SK-N-SH treated with all-trans-retinoic acid at 6 μM for 48 hours (cell line): ENCODE results near the gene FAM136A.

Experiments used
- BACH2 ChIP-seq: fragments of 250-450 bp; sonication (Bioruptor Pico); IDR thresholded peaks from 2 replicates; pipeline ENCODE4 v1.9.0; 2021; ENCODE audit warnings: mild to moderate bottlenecking, borderline replicate concordance
- CSRNP3 ChIP-seq: fragments of 250-450 bp; sonication (Bioruptor Pico); IDR thresholded peaks from 2 replicates; pipeline ENCODE4 v1.5.1; 2021; ENCODE audit warnings: mild to moderate bottlenecking, moderate library complexity
- PATZ1 ChIP-seq: fragments of 250-450 bp; sonication (Bioruptor Pico); IDR thresholded peaks from 2 replicates; pipeline ENCODE4 v1.8.0; 2020; ENCODE audit warnings: mild to moderate bottlenecking, moderate library complexity, borderline replicate concordance
- POU6F1 ChIP-seq: fragments of 250-450 bp; sonication (Bioruptor Pico); IDR thresholded peaks from 2 replicates; pipeline ENCODE4 v1.8.0; 2021; ENCODE audit warnings: low read depth, mild to moderate bottlenecking, moderate library complexity, borderline replicate concordance
- SNAI2 ChIP-seq: fragments of 250-450 bp; sonication (Bioruptor Pico); IDR thresholded peaks from 2 replicates; pipeline ENCODE4 v1.5.0; 2020; ENCODE audit warnings: mild to moderate bottlenecking, moderate library complexity
- TOX ChIP-seq: fragments of 250-450 bp; sonication (Bioruptor Pico); IDR thresholded peaks from 2 replicates; pipeline ENCODE4 v1.8.0; 2021; ENCODE audit warnings: mild to moderate bottlenecking, moderate library complexity, borderline replicate concordance
- ZC3H10 ChIP-seq: fragments of 250-450 bp; sonication (Bioruptor Pico); IDR thresholded peaks from 2 replicates; pipeline ENCODE4 v1.5.1; 2021; ENCODE audit warnings: mild to moderate bottlenecking, moderate library complexity
- ZFP3 ChIP-seq: fragments of 250-450 bp; sonication (Bioruptor Pico); IDR thresholded peaks from 2 replicates; pipeline ENCODE4 v1.5.0; 2020; ENCODE audit warnings: mild to moderate bottlenecking, moderate library complexity
- ZNF70 ChIP-seq: fragments of 450-650 bp; formaldehyde crosslinking; IDR thresholded peaks from 2 replicates; pipeline ENCODE4 v1.5.0; 2020; ENCODE audit warnings: mild to moderate bottlenecking, moderate library complexity

- TF ChIP-seq BACH2 (CRISPR knock-in tag) (no peak), ZC3H10 (no peak), ZFP3 (CRISPR knock-in tag) (no peak), PATZ1 (CRISPR knock-in tag) (no peak), CSRNP3 (CRISPR knock-in tag) (no peak), POU6F1 (CRISPR knock-in tag) (no peak), TOX (CRISPR knock-in tag) (no peak), ZNF70 (CRISPR knock-in tag) (no peak), SNAI2 (CRISPR knock-in tag) (no peak)
Observed at GRCh38 chr2:70255637-70256314, 46.1 kb downstream of the FAM136A start.
